Measurements from ENCODE around the gene TMEM106C. TPM values are rescaled to one million over a fixed set of nuclear protein-coding genes. Genes with fewer than 3 reads are reported as not detected.

TMEM106C gene
- total RNA-seq, 1 donor from 2014 or later = 88.5 TPM

DNA sequence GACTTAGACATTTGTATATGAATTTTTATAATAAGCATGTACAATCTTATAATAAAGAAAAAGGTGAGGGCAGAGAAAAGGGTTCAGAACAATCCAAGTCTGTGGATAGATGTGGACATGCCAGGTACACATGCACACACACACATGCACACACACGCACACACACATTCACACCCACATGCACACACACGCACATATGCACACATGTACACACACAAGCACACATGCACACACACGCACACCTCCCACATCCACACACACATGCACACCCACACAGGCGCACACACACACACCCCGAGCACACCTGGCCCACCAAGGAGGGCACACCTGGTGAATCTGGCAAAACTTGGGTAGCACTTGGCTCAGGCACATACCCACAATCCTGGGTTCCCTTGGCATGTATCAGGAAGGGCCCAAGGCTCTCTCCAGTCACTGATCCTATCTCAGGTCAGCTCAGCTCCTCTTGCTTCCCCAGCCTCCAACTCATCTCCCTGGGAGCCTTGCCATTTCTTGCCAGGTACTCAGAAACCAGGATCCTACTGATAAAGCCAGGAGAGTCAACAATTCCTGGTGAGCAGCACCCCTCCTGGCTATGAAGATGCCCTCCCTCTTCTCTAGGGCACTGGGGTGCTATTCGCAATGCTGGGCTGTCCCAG is 18.6 kb upstream of the TMEM106C start:
- FAIRE-seq = no peak
- Histone ChIP-seq H3K27me3 (ENCODE audit: control insufficient read depth, insufficient read depth, low read length) (peaks cover 2% of the 10 kb centered on the region), H3K4me3 (ENCODE audit: low read depth, low read length) (no peak overlapping the region), H3K36me3 (ENCODE audit: control insufficient read depth, insufficient read depth, low read length) (no peaks in the 10 kb centered on the region)
- no peak for DNase-seq (ENCODE audit: low read depth)
- TF ChIP-seq, protein P1, sequence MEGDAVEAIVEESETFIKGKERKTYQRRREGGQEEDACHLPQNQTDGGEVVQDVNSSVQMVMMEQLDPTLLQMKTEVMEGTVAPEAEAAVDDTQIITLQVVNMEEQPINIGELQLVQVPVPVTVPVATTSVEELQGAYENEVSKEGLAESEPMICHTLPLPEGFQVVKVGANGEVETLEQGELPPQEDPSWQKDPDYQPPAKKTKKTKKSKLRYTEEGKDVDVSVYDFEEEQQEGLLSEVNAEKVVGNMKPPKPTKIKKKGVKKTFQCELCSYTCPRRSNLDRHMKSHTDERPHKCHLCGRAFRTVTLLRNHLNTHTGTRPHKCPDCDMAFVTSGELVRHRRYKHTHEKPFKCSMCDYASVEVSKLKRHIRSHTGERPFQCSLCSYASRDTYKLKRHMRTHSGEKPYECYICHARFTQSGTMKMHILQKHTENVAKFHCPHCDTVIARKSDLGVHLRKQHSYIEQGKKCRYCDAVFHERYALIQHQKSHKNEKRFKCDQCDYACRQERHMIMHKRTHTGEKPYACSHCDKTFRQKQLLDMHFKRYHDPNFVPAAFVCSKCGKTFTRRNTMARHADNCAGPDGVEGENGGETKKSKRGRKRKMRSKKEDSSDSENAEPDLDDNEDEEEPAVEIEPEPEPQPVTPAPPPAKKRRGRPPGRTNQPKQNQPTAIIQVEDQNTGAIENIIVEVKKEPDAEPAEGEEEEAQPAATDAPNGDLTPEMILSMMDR (IDR thresholded peaks at IDR 0.05; ENCODE audit: insufficient read depth, low read length, severe bottlenecking) = no peak

- TF ChIP-seq, protein P1 (IDR thresholded peaks at IDR 0.05; ENCODE audit: insufficient read depth, low read length, severe bottlenecking) = no peak
- DNase-seq (ENCODE audit: low read depth) (peak; percentile 34), FAIRE-seq (no peak)
- H3K4me3 ChIP-seq (ENCODE audit: low read depth, low read length) = no peak overlapping the region
- H3K27me3 ChIP-seq (ENCODE audit: control insufficient read depth, insufficient read depth, low read length) = peaks cover 2% of the 10 kb centered on the region
- H3K36me3 ChIP-seq (ENCODE audit: control insufficient read depth, insufficient read depth, low read length) = no peaks in the 10 kb centered on the region
Observed at GRCh38 chr12:47945341-47945728, 18.1 kb upstream of the TMEM106C start.

- FAIRE-seq (no peak), DNase-seq (ENCODE audit: low read depth) (peak; percentile 38)
- Histone ChIP-seq H3K4me3 (ENCODE audit: low read depth, low read length) (no peak overlapping the region), H3K27me3 (ENCODE audit: control insufficient read depth, insufficient read depth, low read length) (peaks cover 2% of the 10 kb centered on the region), H3K36me3 (ENCODE audit: control insufficient read depth, insufficient read depth, low read length) (no peaks in the 10 kb centered on the region)
- TF ChIP-seq, protein P1 (IDR thresholded peaks at IDR 0.05; ENCODE audit: insufficient read depth, low read length, severe bottlenecking) = no peak
Observed at GRCh38 chr12:47946413-47947323, 16.7 kb upstream of the TMEM106C start.

DNA sequence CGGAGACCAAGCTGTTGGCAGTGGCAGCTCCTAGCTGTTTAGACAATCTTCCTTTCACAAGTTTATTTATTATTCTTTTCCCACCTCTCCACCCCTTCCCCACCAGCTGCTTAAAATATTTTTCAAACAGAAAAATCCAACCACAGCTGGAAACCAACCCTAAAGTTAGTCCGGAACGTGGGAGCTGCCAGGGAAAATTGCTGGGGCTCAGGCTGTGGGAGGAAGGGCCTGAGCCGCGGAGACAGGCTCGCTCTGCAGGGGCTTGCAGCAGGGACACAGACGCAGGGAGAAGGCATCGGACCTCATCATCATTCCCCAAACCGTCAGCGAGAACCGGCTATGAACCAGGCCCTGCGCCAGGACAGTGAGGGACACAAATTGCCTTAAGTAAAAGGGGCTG is 16.1 kb upstream of the TMEM106C start:
- Histone ChIP-seq H3K27me3 (ENCODE audit: control insufficient read depth, insufficient read depth, low read length) (no peaks in the 10 kb centered on the region), H3K36me3 (ENCODE audit: control insufficient read depth, insufficient read depth, low read length) (no peaks in the 10 kb centered on the region), H3K4me3 (ENCODE audit: low read depth, low read length) (no peak overlapping the region)
- FAIRE-seq (no peak), DNase-seq (ENCODE audit: low read depth) (no peak)
- TF ChIP-seq, protein P1 (IDR thresholded peaks at IDR 0.05; ENCODE audit: insufficient read depth, low read length, severe bottlenecking) = no peak

- DNase-seq (ENCODE audit: low read depth) (peak; percentile 67), FAIRE-seq (peak; percentile 72)
- no peaks in the 10 kb centered on the region for H3K27me3 ChIP-seq (ENCODE audit: control insufficient read depth, insufficient read depth, low read length)
- H3K36me3 ChIP-seq (ENCODE audit: control insufficient read depth, insufficient read depth, low read length) = no peaks in the 10 kb centered on the region
- H3K4me3 ChIP-seq (ENCODE audit: low read depth, low read length) = no peak overlapping the region
- TF ChIP-seq, protein P1 (IDR thresholded peaks at IDR 0.05; ENCODE audit: insufficient read depth, low read length, severe bottlenecking) = peak; percentile 98
Observed at GRCh38 chr12:47949441-47950341, 13.7 kb upstream of the TMEM106C start.

All from bronchial epithelial cell (primary cell).